HG03095 (cell line): Measurements from ENCODE around the gene GABPB1.

Experiments used
- ATAC-seq: cut with Tn5 transposase; IDR thresholded peaks from one replicate; pipeline ENCODE4 v1.9.1; 2021; ENCODE audit warnings: moderate library complexity; ENCODE audit not compliant: unreplicated experiment

Gene GABPB1

DNA sequence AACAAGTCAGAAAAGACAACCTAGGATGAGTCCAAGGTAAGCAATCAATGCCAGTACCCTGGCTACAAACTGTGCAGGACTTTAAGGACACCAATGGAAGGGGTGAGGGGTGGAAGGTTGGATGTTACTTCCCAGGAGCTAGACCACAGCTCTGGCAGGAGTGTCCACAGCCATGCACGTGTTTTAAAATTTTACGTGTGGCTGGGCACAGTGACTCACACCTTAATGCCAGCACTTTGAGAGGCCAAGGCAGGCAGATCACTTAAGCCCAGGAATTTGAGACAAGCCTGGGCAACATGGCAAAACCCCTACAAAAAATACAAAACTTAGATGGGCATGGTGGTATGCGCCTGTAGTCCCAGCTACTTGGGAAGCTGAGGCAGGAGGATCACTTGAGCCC is 74.7 kb downstream of the GABPB1 start:
- no peak for ATAC-seq

DNA sequence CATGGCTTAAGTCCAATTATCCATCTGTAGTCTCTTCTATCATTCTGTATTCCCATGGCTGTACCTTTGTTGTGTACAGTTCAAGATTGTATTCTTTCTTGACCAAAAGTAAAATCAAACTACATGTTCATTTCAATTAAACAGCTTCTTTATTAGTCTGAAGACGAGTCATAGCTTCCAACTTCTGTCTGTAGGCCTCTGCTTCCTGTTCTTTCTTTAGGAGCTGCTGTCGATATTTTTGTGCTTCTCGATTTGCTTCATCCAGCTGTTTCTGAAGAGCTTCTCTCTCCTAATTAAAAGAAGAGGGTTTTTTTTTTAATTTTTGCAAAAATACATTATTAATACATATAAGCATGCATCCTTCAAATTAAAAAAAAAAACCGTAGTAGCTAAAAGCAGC is 76.5 kb downstream of the GABPB1 start:
- ATAC-seq, result no peak

DNA sequence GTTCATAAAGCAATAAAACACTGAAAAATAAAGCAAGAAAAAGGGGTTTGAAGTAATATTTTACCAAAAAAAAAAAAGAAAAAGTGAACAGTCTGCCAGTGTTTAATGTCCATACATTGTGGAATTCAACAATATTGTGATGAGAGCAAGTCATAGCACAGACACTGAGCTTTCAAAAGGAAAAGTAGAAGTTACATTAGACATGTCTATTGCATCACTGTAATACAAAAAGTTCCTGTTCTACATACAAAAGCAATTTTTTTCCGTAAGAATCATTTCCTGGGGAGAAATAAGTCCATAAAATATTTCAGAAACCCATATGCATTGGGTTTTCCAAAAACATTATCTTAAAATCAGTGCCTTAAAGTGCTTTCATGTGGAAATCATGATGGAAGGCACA is 77.6 kb downstream of the GABPB1 start:
- ATAC-seq, result no peak

DNA sequence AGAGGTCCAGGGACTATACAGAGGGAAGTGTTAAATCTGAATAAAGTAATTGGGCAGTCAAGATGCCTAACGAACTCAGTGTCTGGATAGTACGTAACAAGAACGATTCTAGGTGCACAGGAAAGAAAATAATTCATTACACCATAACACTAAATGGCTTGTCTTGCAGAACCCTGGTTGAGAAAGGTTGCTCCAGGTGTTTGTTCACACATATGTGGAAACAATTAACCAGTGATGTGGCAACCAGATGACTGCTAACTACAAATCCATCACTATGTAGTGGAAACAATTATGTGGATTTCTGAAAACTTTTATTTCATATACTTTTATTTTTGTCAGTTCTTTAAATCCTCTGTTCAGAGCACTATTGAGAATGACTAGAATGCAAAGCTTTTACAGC is 79.1 kb downstream of the GABPB1 start:
- ATAC-seq, result no peak

DNA sequence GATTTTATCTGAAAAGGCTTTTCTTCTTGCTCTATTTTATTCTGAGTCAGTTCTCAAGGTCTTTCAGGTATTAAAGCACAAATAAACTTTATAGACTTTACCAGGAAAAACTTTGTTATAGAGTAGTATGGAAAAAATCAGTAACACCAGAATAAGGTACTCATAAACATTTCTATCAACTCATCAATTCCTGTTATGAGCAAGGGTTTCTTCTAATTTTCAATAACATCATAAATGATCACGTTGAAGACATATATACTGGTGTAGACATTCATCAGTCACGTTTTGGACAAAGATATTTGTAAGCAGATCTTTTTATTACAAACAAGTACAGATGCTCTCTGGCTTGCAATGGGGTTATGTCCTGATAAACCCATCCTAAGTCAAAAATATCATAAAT is 79.9 kb downstream of the GABPB1 start:
- ATAC-seq, result no peak

DNA sequence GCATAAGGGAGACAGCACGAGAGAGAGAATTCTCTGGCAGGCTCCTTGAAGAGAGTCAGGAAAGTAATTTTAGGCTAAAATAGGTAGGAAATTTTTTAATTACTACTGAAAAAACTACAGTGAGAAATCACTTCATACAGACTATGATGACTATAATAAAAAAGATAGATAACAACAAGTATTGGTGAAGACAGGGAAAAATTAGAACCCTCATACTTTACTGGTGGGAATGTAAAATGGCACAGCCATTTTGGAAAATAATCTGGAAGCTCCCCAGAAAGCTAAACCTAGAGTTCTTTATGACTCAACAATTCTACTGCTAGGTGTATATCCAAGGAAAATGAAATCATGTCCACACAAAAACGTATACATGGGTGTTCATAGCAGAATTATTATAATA is 87.4 kb downstream of the GABPB1 start:
- ATAC-seq, result no peak

DNA sequence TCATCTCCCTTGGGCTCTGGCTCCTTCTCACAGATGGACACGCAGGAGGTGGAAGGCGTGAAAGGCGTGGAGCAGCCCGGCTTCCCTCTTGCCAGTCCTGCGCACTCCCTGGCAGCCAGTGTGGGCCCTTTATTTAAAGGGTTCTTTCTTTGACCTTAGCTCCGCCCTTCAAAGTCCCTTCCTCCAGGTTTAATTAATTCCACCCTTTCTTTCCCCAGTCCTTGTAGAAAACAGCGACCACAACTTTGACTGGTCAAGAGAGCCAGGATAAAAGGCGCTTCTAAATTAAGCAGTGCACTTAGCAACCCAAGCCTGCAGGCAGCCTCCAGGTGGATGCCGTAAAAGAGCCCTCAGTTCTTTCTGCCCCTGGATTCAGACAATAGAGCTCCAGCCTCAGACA is 89.4 kb downstream of the GABPB1 start, which contains the start of gene HDC:
Gene HDC (minus strand): TSS at position 107 of the 400 bp plus-strand sequence. CDS start 103 bp downstream, at position 4.
- no peak for ATAC-seq

DNA sequence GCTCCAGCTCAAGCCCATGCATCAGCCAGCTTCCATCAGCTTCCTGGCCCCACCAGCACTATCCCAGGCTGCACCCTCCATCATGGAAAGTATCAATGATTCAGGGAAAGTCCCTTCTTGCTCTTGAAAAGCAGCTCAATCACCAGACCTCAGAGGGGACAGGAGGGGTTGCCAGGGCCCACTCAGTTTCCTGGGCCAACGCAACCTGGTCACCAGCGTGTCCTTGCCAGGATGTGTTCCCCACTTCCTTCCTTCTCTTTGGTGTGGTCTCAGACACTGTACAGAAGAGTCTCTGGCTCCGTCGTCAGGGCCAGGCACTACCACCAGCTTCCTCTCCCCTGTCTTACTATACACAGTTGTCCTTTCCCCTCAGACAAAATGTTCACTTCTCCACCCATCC is 92.5 kb downstream of the GABPB1 start:
- no peak for ATAC-seq

DNA sequence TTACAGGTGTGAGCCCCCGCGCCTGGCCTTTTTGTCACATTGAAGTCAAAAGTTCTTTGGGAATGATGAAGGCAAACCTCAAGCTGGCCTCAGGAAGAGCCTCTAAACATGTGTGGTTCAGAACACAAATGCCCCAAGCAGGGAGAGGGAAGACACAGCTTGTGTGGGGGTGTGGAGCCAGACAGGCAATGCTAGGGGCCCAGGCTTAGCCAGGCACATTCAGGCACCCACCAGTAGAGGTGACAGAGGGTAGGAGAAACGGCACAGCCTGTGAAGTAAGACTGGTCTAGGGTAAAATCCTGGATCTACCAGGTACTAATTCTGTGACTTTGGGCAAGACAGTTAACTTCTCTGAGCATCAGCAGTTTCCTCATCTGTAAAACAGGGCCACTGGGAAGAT is 93.0 kb downstream of the GABPB1 start:
- ATAC-seq, result no peak

DNA sequence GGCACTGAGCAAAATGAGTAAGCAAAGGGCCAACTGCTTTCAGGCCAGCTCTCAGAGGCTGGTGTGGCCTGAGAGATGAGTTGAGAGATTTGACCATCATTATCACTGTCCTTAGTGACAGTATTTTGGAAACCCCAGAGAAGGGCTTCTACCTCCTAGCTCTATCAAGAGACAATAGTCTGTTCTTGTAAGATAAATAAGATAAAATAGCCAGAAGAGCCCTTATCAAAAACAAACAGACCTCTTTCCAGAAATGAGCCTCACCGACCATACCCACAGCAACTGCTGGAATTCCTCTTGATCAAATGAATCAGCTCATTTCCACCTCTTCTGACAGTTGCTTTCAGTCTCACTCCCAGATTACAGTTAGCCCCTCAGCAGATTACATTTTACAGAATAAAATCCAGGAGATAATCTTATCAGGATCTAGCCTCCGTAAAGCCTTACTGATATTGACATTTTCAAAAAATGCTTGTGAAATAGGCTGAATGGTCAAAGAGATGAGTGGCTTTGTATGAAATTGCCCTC is 94.0 kb downstream of the GABPB1 start:
- ATAC-seq, result no peak

DNA sequence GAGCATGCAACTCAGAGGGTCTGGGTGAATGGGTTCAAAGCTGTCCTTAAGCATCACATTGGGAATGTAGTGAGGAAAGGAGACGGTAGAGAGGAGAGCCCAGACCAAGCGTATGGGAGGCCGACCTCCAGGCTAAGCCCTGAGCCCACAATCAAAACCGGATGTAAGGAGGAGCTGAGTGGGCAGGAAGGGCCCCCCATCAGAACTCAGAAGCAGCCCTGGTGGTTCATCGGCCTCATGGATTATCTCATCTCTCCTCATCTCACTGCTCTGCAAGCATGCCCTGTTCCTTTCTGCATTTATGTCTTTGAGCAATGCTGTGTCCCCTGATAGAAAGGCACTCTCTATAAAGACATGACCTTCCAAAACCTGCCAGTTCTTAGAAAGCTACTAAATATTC is 95.7 kb downstream of the GABPB1 start:
- no peak for ATAC-seq

DNA sequence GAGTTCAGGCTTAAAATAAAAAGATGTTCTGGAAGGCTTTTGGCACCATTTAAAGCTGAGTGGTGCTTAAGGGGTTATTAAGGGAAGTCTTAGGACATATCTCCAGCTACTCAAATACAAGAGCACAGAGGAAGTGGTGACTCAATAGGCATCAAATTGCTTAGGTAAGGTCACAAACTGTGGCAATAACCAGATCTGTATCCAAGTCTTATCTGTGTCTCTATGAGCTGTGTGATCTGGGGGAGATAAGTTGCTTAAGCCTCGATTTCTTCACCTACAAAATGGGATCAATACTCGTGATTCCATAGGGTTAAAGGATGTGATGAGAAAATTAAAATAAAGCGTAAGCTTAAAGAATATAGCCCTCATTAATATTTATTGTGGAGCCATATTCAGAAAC is 97.1 kb downstream of the GABPB1 start:
- ATAC-seq, result no peak

DNA sequence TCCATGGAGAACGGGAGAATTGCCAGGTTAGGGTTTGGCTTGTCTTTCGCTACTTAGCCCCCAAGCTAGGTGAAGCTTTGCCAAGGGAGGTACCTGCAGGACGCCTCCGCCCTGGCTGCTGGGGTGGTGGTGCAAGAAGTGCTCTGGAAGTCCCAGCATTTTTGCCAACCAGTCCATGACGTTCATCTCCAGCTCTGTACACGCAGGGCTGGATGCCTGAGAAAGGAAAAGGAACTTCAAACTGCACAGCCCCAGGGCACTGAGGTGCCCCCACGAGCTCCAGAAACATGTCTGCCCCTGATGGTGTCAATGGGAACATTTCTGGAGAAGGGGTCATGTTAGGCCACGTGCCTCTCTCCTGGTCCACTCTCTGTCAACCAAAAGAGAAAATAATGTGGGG is 97.7 kb downstream of the GABPB1 start:
- ATAC-seq, result no peak

DNA sequence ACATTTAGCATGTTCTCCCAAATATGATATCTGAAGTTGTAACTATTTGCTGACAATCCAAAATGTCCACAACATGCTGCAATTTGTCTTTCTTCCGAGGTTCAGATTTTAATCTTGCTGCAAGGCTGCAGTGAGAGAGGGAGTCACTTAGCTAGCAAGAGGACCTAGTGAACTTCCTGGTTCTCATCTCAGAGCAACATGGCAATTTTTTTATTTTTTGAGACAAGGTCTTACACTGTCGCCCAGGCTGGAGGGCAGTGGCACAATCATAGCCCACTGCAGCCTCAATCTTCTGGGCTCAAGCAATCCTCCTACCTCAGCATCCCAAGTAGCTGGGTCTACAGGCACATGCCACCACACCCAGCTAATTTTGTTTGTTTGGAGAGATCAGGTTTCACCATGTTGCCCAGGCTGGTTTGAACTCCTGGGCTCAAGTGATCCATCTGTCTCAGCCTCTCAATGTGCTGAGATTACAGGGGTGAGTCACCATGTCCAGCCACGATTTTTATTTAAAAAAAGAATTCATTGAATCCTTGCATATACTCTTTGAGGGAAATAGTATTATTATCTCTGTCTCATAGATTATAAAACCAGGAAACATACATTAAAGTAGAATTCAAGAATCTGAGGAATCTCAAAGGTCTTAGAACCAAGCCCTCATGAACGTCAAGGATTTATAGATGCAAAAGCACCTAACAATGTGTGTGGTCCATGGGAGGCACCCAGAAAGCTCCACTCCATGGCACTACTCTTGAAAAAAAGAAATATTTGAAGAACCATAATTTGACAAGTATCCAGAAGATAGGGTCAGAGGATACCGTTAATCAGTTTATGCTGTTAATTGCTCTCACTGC is 98.6 kb downstream of the GABPB1 start:
- ATAC-seq, result no peak

DNA sequence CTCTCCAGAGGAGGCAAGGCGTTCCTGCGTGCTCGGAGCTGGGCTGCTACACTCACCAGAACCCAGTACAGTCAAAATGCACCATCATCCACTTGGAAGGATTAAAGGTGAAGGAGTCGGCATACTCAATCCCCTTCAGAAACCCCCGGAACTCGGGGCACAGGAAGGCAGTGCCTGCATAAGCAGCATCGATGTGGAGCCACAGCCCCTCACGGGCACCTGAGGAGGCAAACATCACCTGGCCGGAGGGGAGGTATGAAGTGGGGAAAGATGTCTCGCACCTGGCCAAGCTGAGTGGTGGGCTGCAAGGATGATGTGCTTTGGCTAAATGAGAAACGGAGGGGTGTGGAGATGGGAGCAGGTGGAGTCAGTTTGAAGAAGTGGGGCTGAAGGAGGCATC is 102.4 kb downstream of the GABPB1 start:
- ATAC-seq, result no peak

DNA sequence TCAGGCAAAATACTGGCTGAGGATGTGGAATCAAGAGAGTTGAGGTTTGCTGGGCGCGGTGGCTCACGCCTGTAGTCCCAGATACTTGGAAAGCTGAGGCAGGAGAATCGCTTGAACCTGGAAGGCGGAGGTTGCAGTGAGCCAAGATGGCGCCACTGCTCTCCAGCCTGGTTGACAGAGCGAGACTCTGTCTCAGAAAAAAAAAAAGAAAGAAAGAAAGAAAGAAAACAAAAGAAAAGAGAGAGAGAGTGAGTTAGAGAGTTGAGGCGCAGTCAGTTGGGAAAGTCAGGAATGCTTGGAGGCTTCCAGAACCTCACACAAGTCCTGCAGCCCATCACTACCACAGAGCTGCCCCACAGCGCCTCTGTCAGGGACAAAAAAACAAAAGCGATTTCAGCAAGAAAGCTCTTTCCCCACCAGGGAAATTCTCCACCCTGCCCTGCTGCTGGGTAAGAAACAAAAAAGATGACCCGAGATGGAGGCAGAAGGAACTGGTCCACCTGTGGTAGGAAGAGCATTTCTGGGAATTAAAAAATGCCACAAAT is 103.3 kb downstream of the GABPB1 start:
- ATAC-seq, result no peak

DNA sequence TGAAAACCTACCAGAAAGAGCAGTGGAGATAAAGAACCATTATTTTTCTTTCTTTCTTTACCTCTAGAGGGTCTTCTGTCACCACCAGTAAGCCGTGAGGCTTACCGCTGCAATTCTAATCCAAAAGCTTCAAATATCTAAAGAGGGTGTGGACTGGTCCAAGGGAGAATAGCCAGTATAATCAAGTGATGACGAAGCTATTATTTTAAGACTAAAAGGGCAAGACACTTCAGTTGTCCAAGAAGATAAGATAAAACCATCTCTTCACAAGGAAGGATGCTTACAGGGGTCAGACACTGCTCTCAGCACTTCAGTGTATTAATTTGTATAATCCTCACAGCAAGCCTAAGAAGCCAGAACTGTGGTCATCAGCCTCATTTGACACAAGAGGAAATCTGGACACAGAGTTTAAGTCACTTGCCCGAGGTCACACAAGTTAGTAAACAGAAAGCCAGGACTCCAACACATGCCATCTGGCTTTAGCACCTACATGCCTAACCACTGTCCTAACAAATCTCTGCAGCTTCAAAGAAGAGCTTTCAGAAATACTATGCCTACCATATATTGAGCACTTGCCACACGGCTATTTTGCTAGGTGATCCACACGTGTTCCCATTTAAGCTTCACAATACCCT is 104.1 kb downstream of the GABPB1 start:
- ATAC-seq, result no peak

DNA sequence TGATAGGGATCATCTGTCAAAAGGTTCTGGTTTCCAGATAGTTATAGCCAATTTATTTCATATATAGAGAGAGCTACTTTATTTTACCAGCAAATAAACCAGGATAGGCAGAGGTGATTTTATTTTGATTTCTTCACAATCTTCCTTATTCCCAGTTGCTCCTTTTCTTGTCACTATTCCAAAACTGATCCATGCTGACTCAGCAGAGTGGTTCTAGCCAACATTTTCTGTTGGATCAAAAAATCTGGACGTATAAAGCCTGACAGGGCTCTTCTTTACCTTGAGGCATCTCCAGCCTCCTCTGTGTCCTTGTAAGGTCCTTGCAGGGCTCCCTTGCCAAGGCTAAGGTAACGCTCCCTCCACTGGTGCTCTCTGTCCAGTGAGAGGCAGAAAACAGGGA is 105.3 kb downstream of the GABPB1 start:
- ATAC-seq, result no peak

DNA sequence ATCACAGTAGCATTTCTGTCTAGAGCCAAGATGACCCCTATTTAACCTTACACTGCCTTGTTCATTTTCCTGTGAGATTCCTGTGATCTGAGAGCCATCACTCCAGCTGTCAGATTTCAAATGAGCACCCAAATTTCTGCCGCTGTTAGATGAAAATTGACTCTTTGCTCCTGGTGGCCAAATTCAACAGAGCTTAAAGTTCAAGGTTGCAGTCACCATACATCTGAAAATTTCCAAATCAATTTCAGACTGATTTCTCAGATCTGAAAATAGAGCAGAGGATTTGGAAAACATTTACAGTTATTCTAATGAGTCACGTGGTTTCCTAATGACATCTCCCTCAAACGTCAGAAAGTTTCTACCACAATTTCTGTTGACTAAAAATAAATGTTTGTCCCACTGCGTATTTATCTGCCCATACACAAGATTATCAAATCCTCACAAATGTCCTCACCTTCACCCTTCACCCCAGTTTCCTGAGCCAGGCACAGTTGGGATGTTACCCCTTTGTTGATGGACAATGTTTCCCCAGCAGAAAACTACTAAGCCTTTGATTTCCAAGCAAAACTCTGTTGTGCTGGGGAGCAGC is 105.9 kb downstream of the GABPB1 start:
- no peak for ATAC-seq

DNA sequence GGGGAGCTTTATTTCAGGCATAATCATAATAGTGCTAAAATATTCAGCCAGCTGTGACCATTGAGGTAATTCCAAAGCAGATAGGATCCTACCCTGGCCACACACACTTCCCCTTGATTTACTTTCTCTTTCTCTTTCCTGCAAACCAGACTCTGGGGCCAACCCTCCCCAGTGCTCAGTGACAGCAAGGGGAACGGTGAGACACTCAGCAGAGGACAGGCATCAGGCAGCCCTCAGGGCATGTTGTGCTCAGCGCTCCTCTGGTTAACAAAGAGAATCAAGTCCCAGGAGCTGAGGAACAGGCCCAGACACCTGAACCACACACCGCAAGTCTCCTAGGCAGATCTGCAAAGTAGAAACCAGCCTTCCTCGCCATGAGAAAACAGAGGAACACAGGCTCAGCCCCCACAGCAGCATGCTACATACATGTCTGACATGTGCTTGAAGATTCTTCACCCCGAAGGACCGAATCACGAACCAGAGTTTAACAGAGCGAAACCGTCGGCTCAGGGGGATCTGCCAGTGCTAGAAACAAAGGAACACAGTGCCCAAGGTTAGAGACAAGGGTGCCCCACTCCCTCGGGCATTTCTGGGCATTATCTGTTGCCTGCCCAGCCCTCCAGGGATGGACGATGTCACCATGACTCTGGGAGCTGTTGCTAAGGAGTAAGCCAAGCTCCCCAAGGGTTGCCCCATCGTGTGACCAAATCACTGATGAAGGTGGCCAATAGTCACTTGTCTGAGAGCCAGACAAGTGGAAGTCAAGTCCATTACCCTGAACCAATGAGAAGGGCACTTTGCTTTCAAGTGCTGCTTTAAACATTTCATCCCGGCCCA is 107.0 kb downstream of the GABPB1 start:
- peak; percentile 90 for ATAC-seq

DNA sequence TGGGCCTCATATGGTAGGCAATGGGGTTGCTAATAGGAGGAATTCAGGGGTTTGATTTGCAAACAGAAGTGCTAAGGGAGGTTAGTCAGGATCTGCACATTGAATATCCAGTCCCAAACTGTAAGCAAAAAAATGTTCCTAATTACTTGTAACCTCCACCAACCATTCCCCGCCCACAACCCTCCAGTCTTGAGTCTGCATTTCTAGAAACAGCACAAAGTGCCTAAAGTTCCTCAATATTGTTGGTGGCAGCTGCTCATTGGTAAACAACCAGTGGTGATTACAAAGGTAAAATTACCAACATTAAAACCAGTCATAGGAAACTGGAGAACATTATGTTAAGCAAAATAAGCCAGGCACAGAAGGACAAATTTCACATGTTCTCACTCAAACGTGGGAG is 108.4 kb downstream of the GABPB1 start:
- no peak for ATAC-seq
